ENCODE results near the gene DAAM1.

DAAM1 gene

GRCh38 chr14:59204305-59204704 is 15.8 kb downstream of the DAAM1 start:
- H3K4me3 ChIP-seq (ENCODE audit: low read depth, low read length): no peak overlapping the region
- TF ChIP-seq, protein P1, sequence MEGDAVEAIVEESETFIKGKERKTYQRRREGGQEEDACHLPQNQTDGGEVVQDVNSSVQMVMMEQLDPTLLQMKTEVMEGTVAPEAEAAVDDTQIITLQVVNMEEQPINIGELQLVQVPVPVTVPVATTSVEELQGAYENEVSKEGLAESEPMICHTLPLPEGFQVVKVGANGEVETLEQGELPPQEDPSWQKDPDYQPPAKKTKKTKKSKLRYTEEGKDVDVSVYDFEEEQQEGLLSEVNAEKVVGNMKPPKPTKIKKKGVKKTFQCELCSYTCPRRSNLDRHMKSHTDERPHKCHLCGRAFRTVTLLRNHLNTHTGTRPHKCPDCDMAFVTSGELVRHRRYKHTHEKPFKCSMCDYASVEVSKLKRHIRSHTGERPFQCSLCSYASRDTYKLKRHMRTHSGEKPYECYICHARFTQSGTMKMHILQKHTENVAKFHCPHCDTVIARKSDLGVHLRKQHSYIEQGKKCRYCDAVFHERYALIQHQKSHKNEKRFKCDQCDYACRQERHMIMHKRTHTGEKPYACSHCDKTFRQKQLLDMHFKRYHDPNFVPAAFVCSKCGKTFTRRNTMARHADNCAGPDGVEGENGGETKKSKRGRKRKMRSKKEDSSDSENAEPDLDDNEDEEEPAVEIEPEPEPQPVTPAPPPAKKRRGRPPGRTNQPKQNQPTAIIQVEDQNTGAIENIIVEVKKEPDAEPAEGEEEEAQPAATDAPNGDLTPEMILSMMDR (IDR thresholded peaks at IDR 0.05; ENCODE audit: low read depth, low read length, missing control alignments): no peak
- DNase-seq (ENCODE audit: low read depth): no peak

- H3K4me3 ChIP-seq (ENCODE audit: low read depth, low read length): no peak overlapping the region
- DNase-seq (ENCODE audit: low read depth): no peak
Observed at GRCh38 chr14:59206892-59207291, 18.4 kb downstream of the DAAM1 start.

GRCh38 chr14:59207506-59207933 is 19.1 kb downstream of the DAAM1 start:
- no peak overlapping the region for H3K4me3 ChIP-seq (ENCODE audit: low read depth, low read length)
- TF ChIP-seq, protein P1 (IDR thresholded peaks at IDR 0.05; ENCODE audit: low read depth, low read length, missing control alignments): no peak

More at GRCh38 chr14:59206892-59207291, 18.4 kb downstream of the DAAM1 start:
- TF ChIP-seq, protein P1 (IDR thresholded peaks at IDR 0.05; ENCODE audit: low read depth, low read length, missing control alignments): no peak

GRCh38 chr14:59208224-59208814 is 19.9 kb downstream of the DAAM1 start:
- TF ChIP-seq, protein P1 (IDR thresholded peaks at IDR 0.05; ENCODE audit: low read depth, low read length, missing control alignments): no peak
- DNase-seq (ENCODE audit: low read depth): no peak
- no peak overlapping the region for H3K4me3 ChIP-seq (ENCODE audit: low read depth, low read length)

More at GRCh38 chr14:59207506-59207933, 19.1 kb downstream of the DAAM1 start:
- DNase-seq (ENCODE audit: low read depth): no peak

GRCh38 chr14:59208954-59209353 is 20.5 kb downstream of the DAAM1 start:
- TF ChIP-seq, protein P1 (IDR thresholded peaks at IDR 0.05; ENCODE audit: low read depth, low read length, missing control alignments): no peak
- no peak for DNase-seq (ENCODE audit: low read depth)
- H3K4me3 ChIP-seq (ENCODE audit: low read depth, low read length): no peak overlapping the region

DNA sequence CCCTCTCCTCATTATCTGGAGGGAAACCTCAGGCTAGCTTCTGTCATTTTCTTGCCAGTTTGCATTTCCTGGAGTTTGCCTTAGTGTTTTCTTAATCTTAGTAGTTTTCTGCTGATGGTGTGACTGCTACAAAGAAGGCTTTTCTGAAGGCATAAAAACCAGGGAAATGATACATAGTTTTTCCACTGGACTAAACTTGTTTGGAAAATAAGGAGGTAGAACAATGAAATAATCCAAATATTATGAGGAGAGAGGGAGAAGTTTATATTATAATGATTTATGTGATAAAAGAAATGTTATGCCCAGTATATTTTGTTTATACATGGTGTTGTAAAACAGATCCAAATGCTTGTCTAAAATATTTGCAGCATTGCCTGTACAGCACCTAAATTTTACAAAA is 22.2 kb downstream of the DAAM1 start:
- DNase-seq (ENCODE audit: low read depth): no peak
- no peak overlapping the region for H3K4me3 ChIP-seq (ENCODE audit: low read depth, low read length)
- TF ChIP-seq, protein P1 (IDR thresholded peaks at IDR 0.05; ENCODE audit: low read depth, low read length, missing control alignments): no peak
